Keratinocyte (primary cell): ENCODE measurements around the gene HSD17B1.

Source experiments
- CTCF ChIP-seq, 3 experiments: IDR thresholded peaks in 1 of 3; conservative IDR thresholded peaks in 1 of 3; optimal IDR thresholded peaks in 1 of 3; 2 replicates in 2 of 3; 3 replicates in 1 of 3; pipeline versions ENCODE3 to v1.5.1; 2011; ENCODE audit warnings: low read length in 3 of 3, mild to moderate bottlenecking in 3 of 3, moderate library complexity in 2 of 3, control low read depth in 1 of 3, inconsistent platforms in 1 of 3; ENCODE audit not compliant: insufficient read depth in 2 of 3; ENCODE audit errors: extremely low read depth in 1 of 3
- EZH2 ChIP-seq: IDR thresholded peaks from one replicate; pipeline ENCODE4 v1.6.1; 2012; ENCODE audit warnings: inconsistent platforms, mild to moderate bottlenecking, low read length, moderate library complexity

DNA sequence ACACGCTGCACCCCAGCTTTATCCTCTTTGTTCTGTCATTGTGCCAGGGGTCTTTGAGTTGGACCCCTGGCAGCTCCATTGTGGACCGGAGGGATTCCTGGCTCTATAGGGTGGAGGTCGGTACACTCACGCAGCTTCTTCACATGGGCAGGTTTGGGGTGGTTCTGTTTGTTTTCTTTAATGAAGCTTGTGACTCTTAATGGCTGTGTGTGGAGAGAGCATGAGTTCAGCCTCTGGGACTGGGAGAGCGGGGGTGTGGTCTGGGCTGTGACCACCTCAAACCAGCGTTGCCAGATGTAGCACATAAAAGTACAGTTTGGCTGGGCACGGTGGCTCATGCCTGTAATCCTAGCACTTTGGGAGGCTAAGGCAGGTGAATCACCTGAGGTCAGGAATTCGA, 37.9 kb upstream of the HSD17B1 start:
- TF ChIP-seq CTCF (optimal IDR thresholded peaks at IDR 0.05 in 1 of 3, IDR thresholded peaks at IDR 0.05 in 1 of 3, conservative IDR thresholded peaks at IDR 0.05 in 1 of 3; ENCODE audit: extremely low read depth in 1 of 3, insufficient read depth in 2 of 3, low read length in 3 of 3) (no peak), EZH2 (no peak)
